SK-N-SH treated with all-trans-retinoic acid at 6 μM for 48 hours (cell line): ENCODE data around the gene GRID1.

ENCODE experiments used
- ATAC-seq: fragments of 200-7000 bp; cut with Tn5 transposase; 3 replicates; pipeline ENCODE4 v1.9.1; 2020; ENCODE audit warnings: mild to moderate bottlenecking, moderate library complexity
- ARNTL ChIP-seq: fragments of 450-650 bp; formaldehyde crosslinking; IDR thresholded peaks from 2 replicates; pipeline ENCODE4 v1.5.0; 2020; ENCODE audit warnings: low read depth, mild to moderate bottlenecking, moderate library complexity, borderline replicate concordance
- BACH2 ChIP-seq: fragments of 250-450 bp; sonication (Bioruptor Pico); IDR thresholded peaks from 2 replicates; pipeline ENCODE4 v1.9.0; 2021; ENCODE audit warnings: mild to moderate bottlenecking, borderline replicate concordance
- CSDC2 ChIP-seq: fragments of 250-450 bp; sonication (Bioruptor Pico); IDR thresholded peaks from 2 replicates; pipeline ENCODE4 v1.5.0; 2020; ENCODE audit warnings: mild to moderate bottlenecking, moderate library complexity
- ESRRG ChIP-seq: fragments of 250-450 bp; sonication (Bioruptor Pico); IDR thresholded peaks from 2 replicates; pipeline ENCODE4 v1.6.1; 2021; ENCODE audit warnings: mild to moderate bottlenecking
- GLIS3 ChIP-seq: fragments of 250-450 bp; sonication (Bioruptor Pico); IDR thresholded peaks from 2 replicates; pipeline ENCODE4 v1.5.0; 2020; ENCODE audit warnings: mild to moderate bottlenecking, moderate library complexity
- ISL1 ChIP-seq: fragments of 250-450 bp; sonication (Bioruptor Pico); IDR thresholded peaks from 2 replicates; pipeline ENCODE4 v2.1.2; 2022; ENCODE audit warnings: mild to moderate bottlenecking, moderate library complexity
- OSR1 ChIP-seq: fragments of 250-450 bp; sonication (Bioruptor Pico); IDR thresholded peaks from 2 replicates; pipeline ENCODE4 v1.8.0; 2022; ENCODE audit warnings: moderate library complexity, mild to moderate bottlenecking, inconsistent platforms
- PPARA ChIP-seq: fragments of 250-450 bp; sonication (Bioruptor Pico); IDR thresholded peaks from 2 replicates; pipeline ENCODE4 v1.5.0; 2020; ENCODE audit warnings: mild to moderate bottlenecking, borderline replicate concordance
- SNAI2 ChIP-seq: fragments of 250-450 bp; sonication (Bioruptor Pico); IDR thresholded peaks from 2 replicates; pipeline ENCODE4 v1.5.0; 2020; ENCODE audit warnings: mild to moderate bottlenecking, moderate library complexity
- TCF4 ChIP-seq: fragments of 250-450 bp; sonication (Bioruptor Pico); IDR thresholded peaks from 2 replicates; pipeline ENCODE4 v1.8.0; 2021; ENCODE audit warnings: mild to moderate bottlenecking, moderate library complexity, borderline replicate concordance
- TOX ChIP-seq: fragments of 250-450 bp; sonication (Bioruptor Pico); IDR thresholded peaks from 2 replicates; pipeline ENCODE4 v1.8.0; 2021; ENCODE audit warnings: mild to moderate bottlenecking, moderate library complexity, borderline replicate concordance
- ZC3H10 ChIP-seq: fragments of 250-450 bp; sonication (Bioruptor Pico); IDR thresholded peaks from 2 replicates; pipeline ENCODE4 v1.5.1; 2021; ENCODE audit warnings: mild to moderate bottlenecking, moderate library complexity
- ZFP3 ChIP-seq: fragments of 250-450 bp; sonication (Bioruptor Pico); IDR thresholded peaks from 2 replicates; pipeline ENCODE4 v1.5.0; 2020; ENCODE audit warnings: mild to moderate bottlenecking, moderate library complexity
- ZFP30 ChIP-seq: fragments of 450-650 bp; formaldehyde crosslinking; IDR thresholded peaks from 2 replicates; pipeline ENCODE4 v1.5.0; 2022; ENCODE audit warnings: mild to moderate bottlenecking, moderate library complexity
- ZNF565 ChIP-seq: fragments of 450-650 bp; formaldehyde crosslinking; conservative IDR thresholded peaks from 2 replicates; pipeline ENCODE4 v1.5.0; 2020; ENCODE audit warnings: low read depth, mild to moderate bottlenecking, moderate library complexity
- ZNF70 ChIP-seq: fragments of 450-650 bp; formaldehyde crosslinking; IDR thresholded peaks from 2 replicates; pipeline ENCODE4 v1.5.0; 2020; ENCODE audit warnings: mild to moderate bottlenecking, moderate library complexity
- ZNF8 ChIP-seq: fragments of 450-650 bp; formaldehyde crosslinking; IDR thresholded peaks from 2 replicates; pipeline ENCODE4 v1.5.0; 2020; ENCODE audit warnings: mild to moderate bottlenecking, moderate library complexity
- TF ChIP-seq, protein P1 (sequence below): fragments of 250-450 bp; sonication (Bioruptor Pico); IDR thresholded peaks from 2 replicates; pipeline ENCODE4 v1.5.1; 2021; ENCODE audit warnings: mild to moderate bottlenecking, moderate library complexity
- TF ChIP-seq, protein P2 (sequence below): fragments of 250-450 bp; sonication (Bioruptor Pico); IDR thresholded peaks from 2 replicates; pipeline ENCODE4 v1.5.1; 2020; ENCODE audit warnings: low read depth, mild to moderate bottlenecking, moderate library complexity
- TF ChIP-seq, protein P3 (sequence below): fragments of 250-450 bp; sonication (Bioruptor Pico); IDR thresholded peaks from 2 replicates; pipeline ENCODE4 v1.8.0; 2021; ENCODE audit warnings: low read depth, mild to moderate bottlenecking, moderate library complexity, borderline replicate concordance
- TF ChIP-seq, protein P4 (sequence below): fragments of 250-450 bp; sonication (Bioruptor Pico); IDR thresholded peaks from 2 replicates; pipeline ENCODE4 v1.5.0; 2020; ENCODE audit warnings: mild to moderate bottlenecking, moderate library complexity
- TF ChIP-seq, protein P5 (sequence below): fragments of 250-450 bp; sonication (Bioruptor Pico); IDR thresholded peaks from 2 replicates; pipeline ENCODE4 v1.8.0; 2020; ENCODE audit warnings: mild to moderate bottlenecking, moderate library complexity, borderline replicate concordance

GRID1 gene

DNA sequence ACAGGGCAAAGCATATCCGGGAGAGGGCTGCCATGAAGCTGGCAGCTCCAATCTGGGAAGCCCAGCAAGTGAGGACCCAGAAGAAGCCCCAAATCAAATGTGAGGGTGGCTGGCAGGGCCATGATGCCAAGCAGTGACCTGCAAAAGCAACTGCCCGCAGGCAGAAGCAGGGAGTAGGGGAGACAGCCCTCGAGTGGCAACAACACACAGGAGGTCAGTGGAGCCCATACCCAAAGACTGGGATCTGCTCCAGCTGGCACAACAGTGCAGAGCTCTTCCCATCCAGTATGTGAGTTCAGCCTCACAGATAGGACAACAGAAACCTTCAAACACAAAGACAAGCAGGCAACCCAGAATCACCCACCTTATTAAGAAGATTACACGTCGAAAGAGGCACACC, 45.0 kb downstream of the GRID1 start:
- no peak for ATAC-seq
- TF ChIP-seq OSR1 (CRISPR knock-in tag) (no peak), ARNTL (CRISPR knock-in tag) (no peak), ZC3H10 (CRISPR knock-in tag) (no peak), ISL1 (CRISPR knock-in tag) (no peak), TOX (CRISPR knock-in tag) (no peak), ZNF565 (CRISPR knock-in tag) (no peak), ZFP30 (CRISPR knock-in tag) (no peak), TCF4 (CRISPR knock-in tag) (no peak), SNAI2 (CRISPR knock-in tag) (no peak), ESRRG (CRISPR knock-in tag) (no peak), ZFP3 (CRISPR knock-in tag) (no peak), ZNF70 (CRISPR knock-in tag) (no peak), BACH2 (CRISPR knock-in tag) (no peak), ZNF8 (CRISPR knock-in tag) (no peak)
- TF ChIP-seq, protein P1, sequence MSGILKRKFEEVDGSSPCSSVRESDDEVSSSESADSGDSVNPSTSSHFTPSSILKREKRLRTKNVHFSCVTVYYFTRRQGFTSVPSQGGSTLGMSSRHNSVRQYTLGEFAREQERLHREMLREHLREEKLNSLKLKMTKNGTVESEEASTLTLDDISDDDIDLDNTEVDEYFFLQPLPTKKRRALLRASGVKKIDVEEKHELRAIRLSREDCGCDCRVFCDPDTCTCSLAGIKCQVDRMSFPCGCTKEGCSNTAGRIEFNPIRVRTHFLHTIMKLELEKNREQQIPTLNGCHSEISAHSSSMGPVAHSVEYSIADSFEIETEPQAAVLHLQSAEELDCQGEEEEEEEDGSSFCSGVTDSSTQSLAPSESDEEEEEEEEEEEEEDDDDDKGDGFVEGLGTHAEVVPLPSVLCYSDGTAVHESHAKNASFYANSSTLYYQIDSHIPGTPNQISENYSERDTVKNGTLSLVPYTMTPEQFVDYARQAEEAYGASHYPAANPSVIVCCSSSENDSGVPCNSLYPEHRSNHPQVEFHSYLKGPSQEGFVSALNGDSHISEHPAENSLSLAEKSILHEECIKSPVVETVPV: no peak
- TF ChIP-seq, protein P2, sequence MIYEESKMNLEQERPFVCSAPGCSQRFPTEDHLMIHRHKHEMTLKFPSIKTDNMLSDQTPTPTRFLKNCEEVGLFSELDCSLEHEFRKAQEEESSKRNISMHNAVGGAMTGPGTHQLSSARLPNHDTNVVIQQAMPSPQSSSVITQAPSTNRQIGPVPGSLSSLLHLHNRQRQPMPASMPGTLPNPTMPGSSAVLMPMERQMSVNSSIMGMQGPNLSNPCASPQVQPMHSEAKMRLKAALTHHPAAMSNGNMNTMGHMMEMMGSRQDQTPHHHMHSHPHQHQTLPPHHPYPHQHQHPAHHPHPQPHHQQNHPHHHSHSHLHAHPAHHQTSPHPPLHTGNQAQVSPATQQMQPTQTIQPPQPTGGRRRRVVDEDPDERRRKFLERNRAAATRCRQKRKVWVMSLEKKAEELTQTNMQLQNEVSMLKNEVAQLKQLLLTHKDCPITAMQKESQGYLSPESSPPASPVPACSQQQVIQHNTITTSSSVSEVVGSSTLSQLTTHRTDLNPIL: no peak
- TF ChIP-seq, protein P3, sequence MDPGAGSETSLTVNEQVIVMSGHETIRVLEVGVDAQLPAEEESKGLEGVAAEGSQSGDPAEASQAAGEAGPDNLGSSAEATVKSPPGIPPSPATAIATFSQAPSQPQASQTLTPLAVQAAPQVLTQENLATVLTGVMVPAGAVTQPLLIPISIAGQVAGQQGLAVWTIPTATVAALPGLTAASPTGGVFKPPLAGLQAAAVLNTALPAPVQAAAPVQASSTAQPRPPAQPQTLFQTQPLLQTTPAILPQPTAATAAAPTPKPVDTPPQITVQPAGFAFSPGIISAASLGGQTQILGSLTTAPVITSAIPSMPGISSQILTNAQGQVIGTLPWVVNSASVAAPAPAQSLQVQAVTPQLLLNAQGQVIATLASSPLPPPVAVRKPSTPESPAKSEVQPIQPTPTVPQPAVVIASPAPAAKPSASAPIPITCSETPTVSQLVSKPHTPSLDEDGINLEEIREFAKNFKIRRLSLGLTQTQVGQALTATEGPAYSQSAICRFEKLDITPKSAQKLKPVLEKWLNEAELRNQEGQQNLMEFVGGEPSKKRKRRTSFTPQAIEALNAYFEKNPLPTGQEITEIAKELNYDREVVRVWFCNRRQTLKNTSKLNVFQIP (CRISPR knock-in tag): no peak
- TF ChIP-seq, protein P4, sequence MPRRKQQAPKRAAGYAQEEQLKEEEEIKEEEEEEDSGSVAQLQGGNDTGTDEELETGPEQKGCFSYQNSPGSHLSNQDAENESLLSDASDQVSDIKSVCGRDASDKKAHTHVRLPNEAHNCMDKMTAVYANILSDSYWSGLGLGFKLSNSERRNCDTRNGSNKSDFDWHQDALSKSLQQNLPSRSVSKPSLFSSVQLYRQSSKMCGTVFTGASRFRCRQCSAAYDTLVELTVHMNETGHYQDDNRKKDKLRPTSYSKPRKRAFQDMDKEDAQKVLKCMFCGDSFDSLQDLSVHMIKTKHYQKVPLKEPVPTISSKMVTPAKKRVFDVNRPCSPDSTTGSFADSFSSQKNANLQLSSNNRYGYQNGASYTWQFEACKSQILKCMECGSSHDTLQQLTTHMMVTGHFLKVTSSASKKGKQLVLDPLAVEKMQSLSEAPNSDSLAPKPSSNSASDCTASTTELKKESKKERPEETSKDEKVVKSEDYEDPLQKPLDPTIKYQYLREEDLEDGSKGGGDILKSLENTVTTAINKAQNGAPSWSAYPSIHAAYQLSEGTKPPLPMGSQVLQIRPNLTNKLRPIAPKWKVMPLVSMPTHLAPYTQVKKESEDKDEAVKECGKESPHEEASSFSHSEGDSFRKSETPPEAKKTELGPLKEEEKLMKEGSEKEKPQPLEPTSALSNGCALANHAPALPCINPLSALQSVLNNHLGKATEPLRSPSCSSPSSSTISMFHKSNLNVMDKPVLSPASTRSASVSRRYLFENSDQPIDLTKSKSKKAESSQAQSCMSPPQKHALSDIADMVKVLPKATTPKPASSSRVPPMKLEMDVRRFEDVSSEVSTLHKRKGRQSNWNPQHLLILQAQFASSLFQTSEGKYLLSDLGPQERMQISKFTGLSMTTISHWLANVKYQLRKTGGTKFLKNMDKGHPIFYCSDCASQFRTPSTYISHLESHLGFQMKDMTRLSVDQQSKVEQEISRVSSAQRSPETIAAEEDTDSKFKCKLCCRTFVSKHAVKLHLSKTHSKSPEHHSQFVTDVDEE (CRISPR knock-in tag): no peak

DNA sequence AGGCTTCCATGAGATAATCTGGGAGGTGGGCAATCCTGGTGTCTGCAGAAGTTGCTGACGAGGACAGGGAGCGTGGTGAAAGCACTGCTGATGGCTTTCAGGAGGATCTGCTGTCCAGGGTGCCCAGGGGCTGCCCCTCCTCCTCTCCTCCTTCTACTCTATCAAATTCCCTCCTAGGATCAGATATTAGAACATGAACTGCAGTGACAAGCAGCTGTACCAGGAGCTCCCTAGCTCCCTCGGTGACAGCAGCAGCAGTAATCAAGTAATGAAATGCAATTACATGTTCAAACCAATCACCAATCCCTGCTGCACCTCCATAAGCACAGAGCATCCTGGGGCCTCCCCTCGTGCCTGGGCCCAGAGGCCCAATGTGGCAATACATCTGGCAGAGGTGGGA, 46.9 kb downstream of the GRID1 start:
- ATAC-seq: no peak
- peak; percentile 84 for TF ChIP-seq ZNF70 (CRISPR knock-in tag)
- TF ChIP-seq, protein P5, sequence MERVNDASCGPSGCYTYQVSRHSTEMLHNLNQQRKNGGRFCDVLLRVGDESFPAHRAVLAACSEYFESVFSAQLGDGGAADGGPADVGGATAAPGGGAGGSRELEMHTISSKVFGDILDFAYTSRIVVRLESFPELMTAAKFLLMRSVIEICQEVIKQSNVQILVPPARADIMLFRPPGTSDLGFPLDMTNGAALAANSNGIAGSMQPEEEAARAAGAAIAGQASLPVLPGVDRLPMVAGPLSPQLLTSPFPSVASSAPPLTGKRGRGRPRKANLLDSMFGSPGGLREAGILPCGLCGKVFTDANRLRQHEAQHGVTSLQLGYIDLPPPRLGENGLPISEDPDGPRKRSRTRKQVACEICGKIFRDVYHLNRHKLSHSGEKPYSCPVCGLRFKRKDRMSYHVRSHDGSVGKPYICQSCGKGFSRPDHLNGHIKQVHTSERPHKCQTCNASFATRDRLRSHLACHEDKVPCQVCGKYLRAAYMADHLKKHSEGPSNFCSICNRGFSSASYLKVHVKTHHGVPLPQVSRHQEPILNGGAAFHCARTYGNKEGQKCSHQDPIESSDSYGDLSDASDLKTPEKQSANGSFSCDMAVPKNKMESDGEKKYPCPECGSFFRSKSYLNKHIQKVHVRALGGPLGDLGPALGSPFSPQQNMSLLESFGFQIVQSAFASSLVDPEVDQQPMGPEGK: no peak
- TF ChIP-seq OSR1 (CRISPR knock-in tag): no peak
- no peak for TF ChIP-seq ESRRG (CRISPR knock-in tag)
- TF ChIP-seq PPARA (CRISPR knock-in tag): no peak

DNA sequence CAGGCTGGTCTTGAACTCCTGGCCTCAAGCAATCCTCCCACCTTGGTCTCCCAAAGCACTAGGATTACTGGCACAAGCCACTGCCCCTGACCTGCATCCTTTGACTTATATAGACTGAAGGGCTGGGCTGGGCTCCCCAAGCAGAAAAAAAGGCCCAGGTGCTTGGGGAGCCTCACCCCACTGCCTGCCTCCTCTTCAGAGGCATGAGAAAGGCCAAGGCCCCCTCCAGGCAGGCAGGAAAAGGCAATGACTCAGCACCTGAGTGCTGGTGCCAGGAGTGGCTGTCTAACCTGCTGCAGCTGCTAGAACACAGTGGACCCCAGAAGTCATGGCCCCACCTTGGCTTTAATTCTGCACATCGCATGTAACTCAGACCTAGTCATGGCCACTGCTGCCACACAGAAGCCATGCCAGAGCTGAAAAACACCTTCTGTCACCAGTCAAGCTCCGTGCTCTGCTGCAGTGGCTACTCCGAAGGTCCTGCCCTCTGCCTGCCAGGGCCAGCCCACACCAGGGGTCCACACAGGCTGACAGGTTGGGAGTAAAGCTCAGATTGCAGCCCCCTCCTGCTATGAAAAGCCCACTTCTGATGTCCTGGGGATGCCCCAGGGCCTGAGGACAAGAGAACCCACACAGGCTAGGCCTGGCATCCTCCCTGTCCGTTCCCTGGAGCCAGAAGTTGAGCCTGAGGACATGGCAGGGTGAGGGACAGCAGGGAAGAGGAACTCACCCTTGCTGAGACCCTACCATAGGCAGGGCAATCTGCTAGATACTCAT, 48.5 kb downstream of the GRID1 start:
- no peak for ATAC-seq
- TF ChIP-seq ZNF8 (CRISPR knock-in tag): no peak
- no peak for TF ChIP-seq CSDC2 (CRISPR knock-in tag)
- TF ChIP-seq, protein P4 (CRISPR knock-in tag): no peak
- TF ChIP-seq, protein P2: no peak
- TF ChIP-seq OSR1 (CRISPR knock-in tag): no peak
- TF ChIP-seq TCF4 (CRISPR knock-in tag): no peak
- TF ChIP-seq GLIS3 (CRISPR knock-in tag): no peak
- no peak for TF ChIP-seq ZFP30 (CRISPR knock-in tag)
- no peak for TF ChIP-seq ESRRG (CRISPR knock-in tag)
- no peak for TF ChIP-seq PPARA (CRISPR knock-in tag)
